ENCODE data around the gene FUT8.
"Not testable (repeated sequence)": the region's sequence is repeated elsewhere in the genome, so short reads cannot be mapped to it uniquely, and the experiment has no call there.

Gene FUT8

GRCh38 chr14:65453807-65454480 lies 41.4 kb downstream of the FUT8 start:
- DNase-seq (ENCODE audit: low read depth): no peak

- DNase-seq (ENCODE audit: low read depth): no peak
Measured at GRCh38 chr14:65456247-65456646, 43.7 kb downstream of the FUT8 start.

- DNase-seq (ENCODE audit: low read depth): no peak
Measured at GRCh38 chr14:65461730-65462129, 49.2 kb downstream of the FUT8 start.

- DNase-seq (ENCODE audit: low read depth): no peak
Measured at GRCh38 chr14:65462411-65462810, 49.9 kb downstream of the FUT8 start.

- DNase-seq (ENCODE audit: low read depth): no peak
Measured at GRCh38 chr14:65465584-65465983, 53.1 kb downstream of the FUT8 start.

- DNase-seq (ENCODE audit: low read depth): not testable (repeated sequence)
Measured at GRCh38 chr14:65467926-65468325, 55.4 kb downstream of the FUT8 start.

GRCh38 chr14:65469903-65470302 lies 57.4 kb downstream of the FUT8 start:
- no peak for DNase-seq (ENCODE audit: low read depth)

- no peak for DNase-seq (ENCODE audit: low read depth)
Measured at GRCh38 chr14:65470404-65470880, 57.9 kb downstream of the FUT8 start.

GRCh38 chr14:65471038-65471878 lies 58.7 kb downstream of the FUT8 start:
- DNase-seq (ENCODE audit: low read depth): no peak

- no peak for DNase-seq (ENCODE audit: low read depth)
Measured at GRCh38 chr14:65472189-65472588, 59.7 kb downstream of the FUT8 start.

GRCh38 chr14:65476273-65476941 lies 63.9 kb downstream of the FUT8 start:
- no peak for DNase-seq (ENCODE audit: low read depth)

- DNase-seq (ENCODE audit: low read depth): no peak
Measured at GRCh38 chr14:65476942-65477318, 64.4 kb downstream of the FUT8 start.

GRCh38 chr14:65478017-65478416 lies 65.5 kb downstream of the FUT8 start:
- DNase-seq (ENCODE audit: low read depth): no peak

- no peak for DNase-seq (ENCODE audit: low read depth)
Measured at GRCh38 chr14:65478596-65478995, 66.1 kb downstream of the FUT8 start.

GRCh38 chr14:65479386-65479785 lies 66.9 kb downstream of the FUT8 start:
- no peak for DNase-seq (ENCODE audit: low read depth)

GRCh38 chr14:65482757-65483438 lies 70.4 kb downstream of the FUT8 start:
- no peak for DNase-seq (ENCODE audit: low read depth)

- DNase-seq (ENCODE audit: low read depth): no peak
Measured at GRCh38 chr14:65483647-65484046, 71.1 kb downstream of the FUT8 start.

GRCh38 chr14:65485516-65485915 lies 73.0 kb downstream of the FUT8 start:
- DNase-seq (ENCODE audit: low read depth): no peak

GRCh38 chr14:65486863-65487262 lies 74.3 kb downstream of the FUT8 start:
- no peak for DNase-seq (ENCODE audit: low read depth)

GRCh38 chr14:65487783-65488494 lies 75.4 kb downstream of the FUT8 start:
- no peak for DNase-seq (ENCODE audit: low read depth)

GRCh38 chr14:65491274-65491673 lies 78.7 kb downstream of the FUT8 start:
- no peak for DNase-seq (ENCODE audit: low read depth)

- DNase-seq (ENCODE audit: low read depth): no peak
Measured at GRCh38 chr14:65492266-65492665, 79.7 kb downstream of the FUT8 start.

Data from stimulated activated CD8-positive, alpha-beta memory T cell treated with anti-CD3 and anti-CD28 coated beads, Interleukin-7, amount 100 ng/mL, for 24 hours (primary cell).